ENCODE measurements around the gene HOXD3. TPM values are rescaled to one million over a fixed set of nuclear protein-coding genes. Genes with fewer than 3 reads are reported as not detected.

The HOXD3 gene
- total RNA-seq, 1 donor from 2014 or later = not detected

- Histone ChIP-seq H3K4me3 (ENCODE audit: insufficient read depth, low read depth, low read length) (no peak overlapping the region), H3K36me3 (ENCODE audit: insufficient read depth, low read length) (no peaks in the 10 kb centered on the region), H3K4me1 (ENCODE audit: insufficient read depth, low read length) (no peaks in the 10 kb centered on the region), H3K9me3 (ENCODE audit: insufficient read depth, low read depth, low read length) (no peaks in the 10 kb centered on the region), H2AFZ (ENCODE audit: low read depth, low read length) (no peak overlapping the region), H3K27me3 (ENCODE audit: insufficient read depth, low read length) (no peaks in the 10 kb centered on the region), H3K79me2 (ENCODE audit: insufficient read depth, low read length) (no peaks in the 10 kb centered on the region), H3K4me2 (ENCODE audit: low read length) (no peak overlapping the region), H3K9ac (ENCODE audit: low read length) (no peak overlapping the region), H3K27ac (ENCODE audit: low read depth, low read length) (no peak overlapping the region), H4K20me1 (ENCODE audit: insufficient read depth, low read length) (no peaks in the 10 kb centered on the region)
- FAIRE-seq = no peak
- Mint-ChIP-seq H3K9me3 (ENCODE audit: unreplicated experiment) (peaks cover 4% of the 10 kb centered on the region), H3K4me1 (ENCODE audit: low read depth, unreplicated experiment) (peaks cover 3% of the 10 kb centered on the region), H3K36me3 (ENCODE audit: low read depth, unreplicated experiment) (no peaks in the 10 kb centered on the region), H3K27me3 (ENCODE audit: low read depth, unreplicated experiment) (no peaks in the 10 kb centered on the region), H3K4me3 (ENCODE audit: unreplicated experiment) (no peak overlapping the region), H3K27ac (ENCODE audit: unreplicated experiment) (no peak overlapping the region)
- DNase-seq (ENCODE audit: low read depth) = no peak
- TF ChIP-seq EZH2 (IDR thresholded peaks at IDR 0.05; ENCODE audit: insufficient read depth, low read length) (no peak), CTCF (IDR thresholded peaks at IDR 0.05; ENCODE audit: insufficient read depth, low read depth, low read length) (no peak)
Measured at GRCh38 chr2:176212276-176212675, 55.2 kb downstream of the HOXD3 start.

GRCh38 chr2:176213406-176213805, 56.3 kb downstream of the HOXD3 start:
- Mint-ChIP-seq H3K27ac (ENCODE audit: unreplicated experiment) (no peak overlapping the region), H3K4me1 (ENCODE audit: low read depth, unreplicated experiment) (peaks cover 3% of the 10 kb centered on the region), H3K9me3 (ENCODE audit: unreplicated experiment) (peaks cover 4% of the 10 kb centered on the region), H3K4me3 (ENCODE audit: unreplicated experiment) (no peak overlapping the region), H3K27me3 (ENCODE audit: low read depth, unreplicated experiment) (no peaks in the 10 kb centered on the region), H3K36me3 (ENCODE audit: low read depth, unreplicated experiment) (no peaks in the 10 kb centered on the region)
- Histone ChIP-seq H3K4me1 (ENCODE audit: insufficient read depth, low read length) (no peaks in the 10 kb centered on the region), H3K4me3 (ENCODE audit: insufficient read depth, low read depth, low read length) (no peak overlapping the region), H3K79me2 (ENCODE audit: insufficient read depth, low read length) (no peaks in the 10 kb centered on the region), H3K27ac (ENCODE audit: low read depth, low read length) (no peak overlapping the region), H4K20me1 (ENCODE audit: insufficient read depth, low read length) (no peaks in the 10 kb centered on the region), H3K27me3 (ENCODE audit: insufficient read depth, low read length) (no peaks in the 10 kb centered on the region), H3K4me2 (ENCODE audit: low read length) (no peak overlapping the region), H3K36me3 (ENCODE audit: insufficient read depth, low read length) (no peaks in the 10 kb centered on the region), H2AFZ (ENCODE audit: low read depth, low read length) (no peak overlapping the region), H3K9ac (ENCODE audit: low read length) (no peak overlapping the region), H3K9me3 (ENCODE audit: insufficient read depth, low read depth, low read length) (no peaks in the 10 kb centered on the region)
- TF ChIP-seq EZH2 (IDR thresholded peaks at IDR 0.05; ENCODE audit: insufficient read depth, low read length) (no peak), CTCF (IDR thresholded peaks at IDR 0.05; ENCODE audit: insufficient read depth, low read depth, low read length) (no peak)
- DNase-seq (ENCODE audit: low read depth) (no peak), FAIRE-seq (peak; percentile 34)

Small RNA genes within 50 kb of the gene (microRNA-seq; reads per million reads assigned to microRNA genes)
- gene MIR10B = 449 reads per million, percentile 76 among the genes with 10 or more reads in this experiment

Other genes starting within 250 kb of the HOXD3 start
- 34.8 and 42.4 TPM in 2 replicates for gene LNPK, start 155.0 kb upstream of the HOXD3 start, total RNA-seq
- gene EVX2, start 73.3 kb upstream of the HOXD3 start, total RNA-seq = not detected in 2 replicates
- not detected in 2 replicates for gene HOXD13, start 64.6 kb upstream of the HOXD3 start, total RNA-seq
- gene HOXD12, start 57.5 kb upstream of the HOXD3 start, total RNA-seq = not detected in 2 replicates
- gene HOXD11, start 50.0 kb upstream of the HOXD3 start, total RNA-seq = not detected in 2 replicates
- not detected in 2 replicates for gene HOXD10, start 40.5 kb upstream of the HOXD3 start, total RNA-seq
- not detected in 2 replicates for gene HOXD9, start 34.6 kb upstream of the HOXD3 start, total RNA-seq
- not detected in 2 replicates for gene HOXD8, start 27.6 kb upstream of the HOXD3 start, total RNA-seq
- not detected in 2 replicates for gene HOXD4, start 5.8 kb upstream of the HOXD3 start, total RNA-seq
- gene HOXD1, start 31.4 kb downstream of the HOXD3 start, total RNA-seq = not detected in 2 replicates
- gene MTX2, start 112.1 kb downstream of the HOXD3 start, total RNA-seq = 25.2 and 29.0 TPM in 2 replicates

Measured in astrocyte (in vitro differentiated cells and primary cell).